T-helper 2 cell treated with Interferon-gamma antibody and Interleukin-4, amounts not matched to agents 100 ng/mL and 5 ng/mL, for 36 hours (primary cell): ENCODE results near the gene SLCO1A2. TPM values are rescaled to one million over a fixed set of nuclear protein-coding genes. Genes with fewer than 3 reads are reported as not detected.

Experiments used
- intact Hi-C: fragments of 100-400 bp; cut with micrococcal nuclease; formaldehyde crosslinking; loops from one replicate; pipeline ENCODE4 v1.15.1; 2023
- total RNA-seq: library from RNA; stranded (reverse); gene quantifications from 2 replicates; pipeline ENCODE4 v1.2.3, GENCODE V29; 2022

The SLCO1A2 gene
- total RNA-seq, 1 donor from 2014 or later: not detected

DNA sequence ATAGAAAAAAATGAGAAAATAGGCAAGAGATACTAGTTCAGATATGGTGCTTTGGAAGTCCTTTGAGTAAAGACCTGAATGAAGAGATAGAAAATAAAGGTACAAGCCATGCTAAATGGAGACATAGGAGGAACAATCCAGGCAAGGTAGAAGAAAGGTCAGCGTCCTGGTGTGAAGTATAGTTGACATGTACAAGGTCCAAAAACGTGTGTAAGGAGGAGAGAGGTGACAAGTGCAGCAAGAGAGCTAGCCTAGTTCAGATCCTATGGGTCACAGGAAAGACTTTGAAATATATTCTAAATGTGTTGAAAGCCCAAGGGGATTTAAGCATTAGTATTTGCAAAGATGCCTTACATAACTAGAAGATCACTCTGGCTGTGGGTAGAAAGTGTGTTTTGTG, 115.5 kb downstream of the SLCO1A2 start:
- intact Hi-C loops: no loop called here

Other genes with a start within 250 kb of the SLCO1A2 start
- gene SLCO1B1, start 203.7 kb downstream of the SLCO1A2 start, total RNA-seq: not detected in 2 replicates
- gene IAPP, start 38.0 kb upstream of the SLCO1A2 start, total RNA-seq: not detected in 2 replicates
- 32.3 and 34.4 TPM in 2 replicates for gene PYROXD1, start 102.7 kb upstream of the SLCO1A2 start, total RNA-seq
- gene RECQL, start 166.7 kb upstream of the SLCO1A2 start, total RNA-seq: 84.8 and 87.8 TPM in 2 replicates
- gene GOLT1B, start 166.9 kb upstream of the SLCO1A2 start, total RNA-seq: 41.4 and 44.5 TPM in 2 replicates
- 0.52 and 1.1 TPM in 2 replicates for gene SPX, start 191.4 kb upstream of the SLCO1A2 start, total RNA-seq